Measurements from ENCODE around the gene ZFAND5. TPM values are rescaled to one million over a fixed set of nuclear protein-coding genes. Genes with fewer than 3 reads are reported as not detected.

Gene ZFAND5
- total RNA-seq, result 141 and 176 TPM in 2 replicates

GRCh38 chr9:72364679-72365524 lies at the start of gene ZFAND5:
TSS of gene ZFAND5 (minus strand) at chr9:72365208. CDS start at chr9:72360778, 4,430 bp downstream.

Other genes with a start within 250 kb of the ZFAND5 start
- not detected in 2 replicates for gene GDA, start 215.8 kb downstream of the ZFAND5 start, total RNA-seq
- 0.39 and 0.76 TPM in 2 replicates for gene TMC1, start 156.4 kb upstream of the ZFAND5 start, total RNA-seq

Data from articular chondrocyte of knee joint (primary cell).